Upper lobe of left lung (tissue), 4 donors: ENCODE measurements around the gene CEACAM19.

Experiments
- CTCF ChIP-seq, 6 experiments: fragments of 450-650 bp in 4 of 6; fragments of 200-600 bp in 2 of 6; sonication (generic) in 2 of 6; IDR thresholded peaks; one replicate each; pipeline ENCODE4 v1.5.1; 2016 to 2019; ENCODE audit warnings: antibody characterized with exemption in 6 of 6
- EP300 ChIP-seq, 4 donors: sonication (generic); formaldehyde crosslinking; IDR thresholded peaks; one replicate each; pipeline ENCODE4 v1.5.1; 2017; ENCODE audit warnings: antibody characterized with exemption in 4 of 4, control low read depth in 2 of 4

DNA sequence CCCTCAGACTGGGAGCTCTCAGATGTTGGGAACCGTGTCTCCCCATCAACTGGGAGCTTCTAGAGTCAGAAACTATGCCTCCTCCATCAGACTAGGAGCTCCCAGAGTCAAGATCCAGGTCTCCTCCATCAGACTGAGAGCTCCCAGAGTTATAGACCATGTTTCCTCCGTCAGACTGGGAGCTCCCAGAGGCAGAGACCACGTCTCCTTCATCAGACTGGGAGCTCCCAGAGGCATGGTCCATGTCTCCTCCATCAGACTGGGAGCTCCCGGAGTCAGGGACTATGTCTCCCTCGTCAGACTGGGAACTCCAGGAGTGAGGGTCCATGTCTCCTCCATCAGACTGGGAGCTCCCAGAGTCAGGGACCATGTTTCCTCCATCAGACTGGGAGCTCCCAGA, 37.7 kb downstream of the CEACAM19 start:
- TF ChIP-seq EP300 (IDR thresholded peaks at IDR 0.05) (no peak), CTCF (IDR thresholded peaks at IDR 0.05) (no peak)
